HG02852 (cell line): ENCODE results near the gene APOL6.

Source experiments
- ATAC-seq: cut with Tn5 transposase; IDR thresholded peaks from one replicate; pipeline ENCODE4 v1.9.1; 2021; ENCODE audit warnings: mild to moderate bottlenecking, moderate library complexity; ENCODE audit not compliant: unreplicated experiment

The APOL6 gene

DNA sequence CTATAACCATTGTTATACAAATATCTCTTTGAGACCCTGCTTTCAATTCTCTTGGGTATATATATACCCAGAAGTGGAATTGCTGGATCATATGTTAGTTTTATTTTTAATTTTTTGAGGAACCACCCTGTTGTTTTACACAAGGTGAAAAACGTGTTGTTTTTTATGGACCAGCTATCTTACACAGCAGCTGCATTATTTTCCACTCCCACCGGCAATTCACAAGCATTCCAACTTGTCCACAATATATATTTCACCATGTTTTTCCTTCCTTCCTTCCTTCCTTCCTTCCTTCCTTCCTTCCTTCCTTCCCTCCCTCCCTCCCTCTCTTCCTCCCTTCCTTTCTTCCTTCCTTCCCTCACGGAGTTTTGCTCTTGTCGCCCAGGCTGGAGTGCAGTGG lies 63.1 kb downstream of the APOL6 start:
- ATAC-seq = no peak

DNA sequence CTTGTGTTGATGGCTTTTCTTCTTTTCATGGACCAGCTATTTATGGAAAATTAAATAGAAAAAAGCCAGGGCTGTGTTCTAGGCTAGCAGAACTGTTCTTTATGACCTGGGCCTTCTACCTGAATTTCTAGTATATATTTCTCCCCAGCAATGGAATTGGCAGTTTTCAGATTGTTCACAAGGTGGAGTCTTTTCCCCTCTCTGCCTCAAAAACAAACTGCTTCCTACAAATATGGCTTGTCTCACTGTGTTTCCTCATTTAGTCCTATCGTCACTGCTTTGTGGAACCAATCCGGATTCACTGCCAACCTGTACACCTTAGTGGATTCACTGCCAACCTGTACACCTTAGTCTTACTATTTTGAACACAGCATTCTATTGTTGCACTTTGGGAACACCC lies 64.4 kb downstream of the APOL6 start:
- no peak for ATAC-seq

GRCh38 chr22:35717572-35717971 lies 69.3 kb downstream of the APOL6 start, which contains the start of gene APOL5:
Gene APOL5, plus strand, starts transcription at chr22:35717872. Its CDS starts 0 bp downstream, at chr22:35717872.
- ATAC-seq = no peak
